IMR-90 (cell line): ENCODE data around the gene RUNX3. TPM values are rescaled to one million over a fixed set of nuclear protein-coding genes. Genes with fewer than 3 reads are reported as not detected.

Experiments
- ATAC-seq: fragments of 200-7000 bp; cut with Tn5 transposase; 2 replicates; pipeline ENCODE4 v1.9.1; 2020; ENCODE audit warnings: low read depth, mild to moderate bottlenecking, moderate library complexity
- Bru-seq: library from RNA; stranded (reverse); fragments of 400-500 nt; gene quantifications from one replicate; lab custom pipeline; 2021; lab: Mats Ljungman, UMichigan
- BruChase-seq, 2 experiments: library from RNA; stranded (reverse); fragments of 400-500 nt; gene quantifications; one replicate each; lab custom pipeline; 2021; lab: Mats Ljungman, UMichigan
- BruUV-seq: library from RNA; stranded (reverse); fragments of 400-500 nt; replicated peaks from 2 replicates; lab custom pipeline; 2021; lab: Mats Ljungman, UMichigan
- CTCF ChIA-PET: fragments of 300-600 bp; formaldehyde crosslinking; extraction: SDS; loops from one replicate; lab custom pipeline; 2021; ENCODE audit warnings: antibody characterized with exemption; lab: Yijun Ruan, JAX
- POLR2A ChIA-PET: fragments of 300-600 bp; sonication (Branson Sonifier 250); formaldehyde crosslinking; loops from one replicate; lab custom pipeline; 2022; ENCODE audit warnings: antibody characterized with exemption; ENCODE audit not compliant: unreplicated experiment; lab: Charles Lee
- DNase-seq: peaks from one replicate; pipeline ENCODE4 v3.0.0; 2013
- H2AFZ ChIP-seq: replicated peaks from 2 replicates; pipeline ENCODE3; 2013; ENCODE audit warnings: low read length, mild to moderate bottlenecking; ENCODE audit not compliant: poor library complexity
- H2AK5ac ChIP-seq: 2 replicates; pipeline ENCODE4 v1.6.1; 2013; ENCODE audit warnings: low read depth, low read length, inconsistent platforms
- H2AK9ac ChIP-seq: replicated peaks from 2 replicates; pipeline ENCODE3; 2013; ENCODE audit warnings: mild to moderate bottlenecking, low read depth, low read length, moderate library complexity; ENCODE audit not compliant: poor library complexity
- H2BK120ac ChIP-seq: 2 replicates; pipeline ENCODE4 v1.6.1; 2013; ENCODE audit warnings: low read depth, low read length, inconsistent platforms
- H2BK15ac ChIP-seq: 3 replicates; pipeline ENCODE4 v1.6.1; 2013; ENCODE audit warnings: low read depth, low read length, inconsistent platforms
- H2BK20ac ChIP-seq: 2 replicates; pipeline ENCODE4 v1.6.1; 2013; ENCODE audit warnings: low read depth, mild to moderate bottlenecking, inconsistent platforms, low read length, moderate library complexity
- H2BK5ac ChIP-seq: 2 replicates; pipeline ENCODE4 v1.6.1; 2013; ENCODE audit warnings: mild to moderate bottlenecking, low read depth, low read length, inconsistent platforms; ENCODE audit not compliant: poor library complexity, severe bottlenecking
- H3K14ac ChIP-seq: replicated peaks from 2 replicates; pipeline ENCODE4 v1.6.1; 2013; ENCODE audit warnings: low read depth, low read length, inconsistent platforms
- H3K18ac ChIP-seq: 2 replicates; pipeline ENCODE4 v1.6.1; 2013; ENCODE audit warnings: low read depth, low read length, control low read depth
- H3K23ac ChIP-seq: 2 replicates; pipeline ENCODE4 v1.6.1; 2013; ENCODE audit warnings: low read depth, low read length, inconsistent platforms
- H3K27ac ChIP-seq: 2 replicates; pipeline ENCODE4 v1.5.1; 2013; ENCODE audit warnings: mild to moderate bottlenecking, control low read depth, low read length; ENCODE audit not compliant: insufficient read depth
- H3K27me3 ChIP-seq: 2 replicates; pipeline ENCODE4 v1.6.1; 2013; ENCODE audit warnings: low read length; ENCODE audit not compliant: control insufficient read depth, insufficient read depth
- H3K36me3 ChIP-seq: 2 replicates; pipeline ENCODE4 v1.6.1; 2013; ENCODE audit warnings: low read length, mixed read lengths; ENCODE audit not compliant: control insufficient read depth, insufficient read depth
- H3K4ac ChIP-seq: 2 replicates; pipeline ENCODE4 v1.6.1; 2013; ENCODE audit warnings: low read depth, low read length, inconsistent platforms
- H3K4me1 ChIP-seq: 2 replicates; pipeline ENCODE4 v1.6.1; 2013; ENCODE audit warnings: low read length, mixed read lengths; ENCODE audit not compliant: control insufficient read depth, insufficient read depth
- H3K4me2 ChIP-seq: 2 replicates; pipeline ENCODE4 v1.6.1; 2013; ENCODE audit warnings: low read depth, mild to moderate bottlenecking, control low read depth, low read length, moderate library complexity
- H3K4me3 ChIP-seq: 2 replicates; pipeline ENCODE4 v1.5.1; 2013; ENCODE audit warnings: low read depth, mild to moderate bottlenecking, control low read depth, low read length, moderate library complexity; ENCODE audit not compliant: insufficient read depth
- H3K56ac ChIP-seq: 2 replicates; pipeline ENCODE4 v1.6.1; 2013; ENCODE audit warnings: low read length, inconsistent platforms; ENCODE audit not compliant: insufficient read depth; ENCODE audit errors: extremely low read depth
- H3K79me1 ChIP-seq, 2 experiments: 2 replicates each; pipeline ENCODE4 v1.6.1; 2013; ENCODE audit warnings: low read length in 2 of 2, inconsistent platforms in 1 of 2, low read depth in 1 of 2
- H3K9ac ChIP-seq: 2 replicates; pipeline ENCODE4 v1.6.1; 2013; ENCODE audit warnings: low read depth, low read length, control low read depth
- H3K9me1 ChIP-seq: 2 replicates; pipeline ENCODE4 v1.6.1; 2013; ENCODE audit warnings: low read length, inconsistent platforms; ENCODE audit not compliant: insufficient read depth
- H3K9me3 ChIP-seq: 2 replicates; pipeline ENCODE4 v1.6.1; 2013; ENCODE audit warnings: low read length; ENCODE audit not compliant: control insufficient read depth, insufficient read depth
- H4K20me1 ChIP-seq: 2 replicates; pipeline ENCODE4 v1.6.1; 2013; ENCODE audit warnings: low read length, inconsistent platforms; ENCODE audit not compliant: insufficient read depth
- H4K5ac ChIP-seq: 2 replicates; pipeline ENCODE4 v1.6.1; 2013; ENCODE audit warnings: mild to moderate bottlenecking, low read depth, low read length, control low read depth
- H4K8ac ChIP-seq, 2 experiments: 2 replicates each; pipeline ENCODE4 v1.6.1; 2013; ENCODE audit warnings: low read depth in 2 of 2, low read length in 2 of 2, control low read depth in 1 of 2, inconsistent platforms in 1 of 2
- H4K91ac ChIP-seq: 2 replicates; pipeline ENCODE4 v1.6.1; 2013; ENCODE audit warnings: low read depth, low read length, inconsistent platforms; ENCODE audit not compliant: insufficient read depth
- CEBPB ChIP-seq: IDR thresholded peaks from 2 replicates; pipeline ENCODE4 v1.6.1; 2012; ENCODE audit warnings: low read depth, low read length, improper control_type of control experiment
- CHD1 ChIP-seq: IDR thresholded peaks from 2 replicates; pipeline ENCODE4 v1.6.1; 2012; ENCODE audit warnings: low read depth, low read length, improper control_type of control experiment
- FOS ChIP-seq: fragments of 150-350 bp; IDR thresholded peaks from 2 replicates; pipeline ENCODE4 v1.6.1; 2016; ENCODE audit warnings: low read depth, low read length
- MAFK ChIP-seq: IDR thresholded peaks from 2 replicates; pipeline ENCODE4 v1.6.1; 2012; ENCODE audit warnings: low read depth, low read length, improper control_type of control experiment
- MAZ ChIP-seq: IDR thresholded peaks from 2 replicates; pipeline ENCODE4 v1.6.1; 2012; ENCODE audit warnings: low read depth, mild to moderate bottlenecking, low read length, improper control_type of control experiment, moderate library complexity, borderline replicate concordance
- MXI1 ChIP-seq: IDR thresholded peaks from 2 replicates; pipeline ENCODE4 v1.6.1; 2012; ENCODE audit warnings: low read depth, mild to moderate bottlenecking, low read length, moderate library complexity, borderline replicate concordance
- POLR2A ChIP-seq: IDR thresholded peaks from 2 replicates; pipeline ENCODE4 v1.6.1; 2012; ENCODE audit warnings: mild to moderate bottlenecking, low read depth, low read length
- RAD21 ChIP-seq: IDR thresholded peaks from 2 replicates; pipeline ENCODE4 v1.6.1; 2012; ENCODE audit warnings: low read length, improper control_type of control experiment
- RFX5 ChIP-seq: IDR thresholded peaks from 2 replicates; pipeline ENCODE4 v1.8.0; 2012; ENCODE audit warnings: low read depth, mild to moderate bottlenecking, low read length, moderate library complexity
- WGBS, 2 experiments: methylation state at CpG; one replicate each; pipeline versions ENCODE4 v1.1.5 to v1.1.7; 2013; ENCODE audit warnings: missing lambda C conversion rate in 2 of 2; ENCODE audit not compliant: insufficient read length in 1 of 2; ENCODE audit errors: extremely low coverage in 2 of 2; 5-methylcytosine and 5-hydroxymethylcytosine counted together
- dilution Hi-C: fragments of 300-500 bp; cut with HindIII; formaldehyde crosslinking; loops from one replicate; pipeline ENCODE4 v1.14.3; 2018; ENCODE audit warnings: low sequenced_read_pairs; ENCODE audit not compliant: unreplicated experiment
- in situ Hi-C: fragments of 300-500 bp; cut with MboI; formaldehyde crosslinking; loops from 3 replicates; pipeline ENCODE4 v1.14.3; 2019; ENCODE audit warnings: low sequenced_read_pairs, inconsistent platforms, mixed read lengths
- intact Hi-C: fragments of 100-400 bp; cut with micrococcal nuclease; formaldehyde crosslinking; loops from 2 replicates; pipeline ENCODE4 v1.10.0; 2022
- long read RNA-seq: library from polyadenylated mRNA; unstranded; transcript quantifications from one replicate; pipeline ENCODE4 v2.0.0, GENCODE V29; 2021; ENCODE audit not compliant: unreplicated experiment
- polyA plus RNA-seq, 3 experiments: library from polyadenylated mRNA; depleted of rRNA; stranded (reverse); fragments of >200 nt; gene quantifications; 2 replicates each; pipeline ENCODE4 v1.2.3, GENCODE V29; 2012; ENCODE audit warnings: low replicate concordance in 1 of 3
- total RNA-seq: library from RNA; depleted of rRNA; stranded (reverse); fragments of >200 nt; gene quantifications from 2 replicates; pipeline ENCODE4 v1.2.3, GENCODE V29; 2012; rRNA removed
- TF ChIP-seq, protein P1 (sequence below): conservative IDR thresholded peaks from 2 replicates; pipeline ENCODE4 v1.5.1; 2012; ENCODE audit warnings: mild to moderate bottlenecking, low read depth, low read length, improper control_type of control experiment

The RUNX3 gene
- total RNA-seq (not detected in 2 replicates), polyA plus RNA-seq (2012; rRNA removed) (0.07 TPM in 2 replicates), Bru-seq, nascent RNA (percentile 8 among the genes with signal in this experiment), BruChase-seq, experiment 1, labeled RNA remaining after a 6-hour chase (not detected), BruChase-seq, experiment 2, labeled RNA remaining after a 2-hour chase (percentile 5 among the genes with signal in this experiment)
- polyA plus RNA-seq (2012; cell fraction: cytosol; rRNA removed): 0.01 and 0.04 TPM in 2 replicates
- 0.02 TPM in 1 of 2 replicates, not detected in the other for polyA plus RNA-seq (2012; cell fraction: nucleus; rRNA removed; ENCODE audit: low replicate concordance)
- long read RNA-seq: 0 reads

DNA sequence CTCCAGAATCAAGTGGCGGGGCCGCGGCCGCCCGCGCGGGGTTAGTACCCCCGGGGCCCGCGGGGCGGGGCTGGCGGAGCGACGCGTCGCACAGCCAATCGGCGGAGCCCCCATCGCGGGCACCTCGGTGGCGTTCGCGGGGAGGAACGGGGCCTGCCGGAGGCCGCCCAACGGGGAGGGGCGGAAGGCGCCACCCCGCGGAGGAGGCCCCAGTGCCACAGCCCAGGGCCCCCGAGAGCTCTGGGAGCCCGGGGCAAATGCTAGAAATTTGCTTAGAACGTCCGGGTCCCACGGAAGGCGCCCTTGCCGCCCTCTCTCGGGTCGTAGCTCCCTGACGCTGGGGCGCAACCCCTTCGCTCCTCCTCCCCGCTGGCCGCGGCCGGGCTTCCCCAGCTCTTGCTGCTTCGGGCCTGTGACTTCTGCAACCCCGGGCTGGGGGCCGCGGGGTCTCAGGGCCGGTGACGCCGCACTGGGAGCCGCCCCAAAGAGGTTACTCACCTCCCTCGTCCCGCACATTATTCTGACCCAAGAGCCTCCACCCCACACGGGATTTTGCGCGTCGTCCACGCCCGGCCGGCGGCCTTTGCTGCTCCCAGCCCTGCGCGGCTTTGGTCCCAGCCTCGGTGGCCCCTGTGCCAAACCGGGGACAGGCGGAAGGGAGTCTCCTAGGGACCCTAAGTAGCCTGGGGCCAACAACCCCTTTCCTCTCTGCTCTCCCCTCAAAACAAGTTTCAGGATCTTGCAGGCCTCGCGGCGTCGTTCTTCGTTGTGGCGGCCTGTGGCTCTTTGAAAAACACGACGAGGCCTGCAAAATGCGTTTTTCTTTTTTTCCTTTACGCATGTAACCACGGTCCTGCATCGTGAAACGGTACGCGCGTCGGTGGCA is at the start of gene RUNX3:
Gene RUNX3 (minus strand): TSS at position 17 of the 886 bp plus-strand sequence. CDS start 408 bp downstream, outside the sequence.
- H3K23ac ChIP-seq: no peak within 1 kb of the TSS
- peaks cover 92% of the 10 kb centered on the region for H3K27me3 ChIP-seq
- H4K5ac ChIP-seq: no peak within 1 kb of the TSS
- ChIA-PET CTCF (no interaction called here), POLR2A (no interaction called here)
- no peak within 1 kb of the TSS for H3K18ac ChIP-seq
- peaks cover 21% of the 10 kb centered on the region for H4K20me1 ChIP-seq
- no peak within 1 kb of the TSS for H2BK20ac ChIP-seq
- intact Hi-C loops: no loop called here
- H3K4ac ChIP-seq: no peak within 1 kb of the TSS
- TF ChIP-seq FOS: no peak
- TF ChIP-seq MAZ: no peak
- TF ChIP-seq MAFK: no peak
- no peak for TF ChIP-seq RAD21
- TF ChIP-seq, protein P1, sequence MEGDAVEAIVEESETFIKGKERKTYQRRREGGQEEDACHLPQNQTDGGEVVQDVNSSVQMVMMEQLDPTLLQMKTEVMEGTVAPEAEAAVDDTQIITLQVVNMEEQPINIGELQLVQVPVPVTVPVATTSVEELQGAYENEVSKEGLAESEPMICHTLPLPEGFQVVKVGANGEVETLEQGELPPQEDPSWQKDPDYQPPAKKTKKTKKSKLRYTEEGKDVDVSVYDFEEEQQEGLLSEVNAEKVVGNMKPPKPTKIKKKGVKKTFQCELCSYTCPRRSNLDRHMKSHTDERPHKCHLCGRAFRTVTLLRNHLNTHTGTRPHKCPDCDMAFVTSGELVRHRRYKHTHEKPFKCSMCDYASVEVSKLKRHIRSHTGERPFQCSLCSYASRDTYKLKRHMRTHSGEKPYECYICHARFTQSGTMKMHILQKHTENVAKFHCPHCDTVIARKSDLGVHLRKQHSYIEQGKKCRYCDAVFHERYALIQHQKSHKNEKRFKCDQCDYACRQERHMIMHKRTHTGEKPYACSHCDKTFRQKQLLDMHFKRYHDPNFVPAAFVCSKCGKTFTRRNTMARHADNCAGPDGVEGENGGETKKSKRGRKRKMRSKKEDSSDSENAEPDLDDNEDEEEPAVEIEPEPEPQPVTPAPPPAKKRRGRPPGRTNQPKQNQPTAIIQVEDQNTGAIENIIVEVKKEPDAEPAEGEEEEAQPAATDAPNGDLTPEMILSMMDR: no peak
- TF ChIP-seq CEBPB: no peak
- TF ChIP-seq MXI1: no peak
- no peak for TF ChIP-seq POLR2A
- TF ChIP-seq RFX5: no peak
- TF ChIP-seq CHD1: no peak
- DNase-seq (no peak), ATAC-seq (0 out of 2 replicates have a peak, but pooled peaks have one; percentile 24)
- in situ Hi-C loops: loop anchor here (5.0 to 10.0 kb wide), 2 partner anchors 172 to 274 kb away; no protein-coding TSS in a partner anchor
- no peak within 1 kb of the TSS for H3K4me2 ChIP-seq
- H3K4me3 ChIP-seq: peak within 1 kb of the TSS; percentile 31; the same call in 1 of the 2 replicates
- H3K14ac ChIP-seq: no peak within 1 kb of the TSS
- H2AK5ac ChIP-seq: no peak within 1 kb of the TSS
- no peak within 1 kb of the TSS for H2BK15ac ChIP-seq
- BruUV-seq: no TSS peak
- H2BK120ac ChIP-seq: no peak within 1 kb of the TSS
- H3K79me1 ChIP-seq: no peaks in the 10 kb centered on the region
- dilution Hi-C loops: no loop called here
- no peak within 1 kb of the TSS for H4K8ac ChIP-seq
- no peak within 1 kb of the TSS for H3K56ac ChIP-seq
- peaks cover 2% of the 10 kb centered on the region; the same call in 1 of the 2 replicates for H3K4me1 ChIP-seq
- no peak within 1 kb of the TSS; the same call in 1 of the 2 replicates for H4K91ac ChIP-seq
- peak within 1 kb of the TSS; percentile 30; the same call in 1 of the 2 replicates for H3K9ac ChIP-seq
- H3K27ac ChIP-seq: no peak within 1 kb of the TSS
- H3K9me3 ChIP-seq: peaks cover 2% of the 10 kb centered on the region
- WGBS, 2 experiments: 4% methylated on average over 41 of the region's 88 CpGs; no CpG with 5 or more reads in 1 of the 2 experiments
- H3K9me1 ChIP-seq: peaks cover 12% of the 10 kb centered on the region
- no peaks in the 10 kb centered on the region for H3K36me3 ChIP-seq
- peak within 1 kb of the TSS; percentile 74 for H2AK9ac ChIP-seq
- peak within 1 kb of the TSS; percentile 67 for H2AFZ ChIP-seq
- H2BK5ac ChIP-seq: no peak within 1 kb of the TSS
